Measurements from ENCODE around the gene PDGFRB. TPM values are rescaled to one million over a fixed set of nuclear protein-coding genes. Genes with fewer than 3 reads are reported as not detected.

The PDGFRB gene
- total and polyA plus RNA-seq, 2 of the 4 experiments (the other 2 are of a cell fraction): 108 to 124 TPM

DNA sequence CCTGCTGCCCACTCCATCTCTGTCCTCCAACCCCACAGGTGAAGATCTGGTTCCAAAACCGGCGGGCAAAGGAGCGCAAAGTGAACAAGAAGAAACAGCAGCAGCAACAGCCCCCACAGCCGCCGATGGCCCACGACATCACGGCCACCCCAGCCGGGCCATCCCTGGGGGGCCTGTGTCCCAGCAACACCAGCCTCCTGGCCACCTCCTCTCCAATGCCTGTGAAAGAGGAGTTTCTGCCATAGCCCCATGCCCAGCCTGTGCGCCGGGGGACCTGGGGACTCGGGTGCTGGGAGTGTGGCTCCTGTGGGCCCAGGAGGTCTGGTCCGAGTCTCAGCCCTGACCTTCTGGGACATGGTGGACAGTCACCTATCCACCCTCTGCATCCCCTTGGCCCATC, 27.8 kb upstream of the PDGFRB start:
- Histone ChIP-seq H3K4me3 (ENCODE audit: insufficient read depth, low read depth, low read length) (no peak overlapping the region), H4K20me1 (ENCODE audit: insufficient read depth, low read length) (no peaks in the 10 kb centered on the region; the same call in 1 of the 2 replicates), H3K4ac (ENCODE audit: low read depth, low read length) (no peak overlapping the region), H3K9me1 (ENCODE audit: insufficient read depth, low read length) (peaks cover 4% of the 10 kb centered on the region; the same call in 1 of the 2 replicates), H3K36me3 (ENCODE audit: control insufficient read depth, insufficient read depth, low read length) (no peaks in the 10 kb centered on the region), H3K79me1 (ENCODE audit: low read depth in 1 of 2, low read length in 2 of 2) (no peaks in the 10 kb centered on the region), H3K4me1 (ENCODE audit: control insufficient read depth, insufficient read depth, low read length) (no peaks in the 10 kb centered on the region), H4K8ac (ENCODE audit: low read depth in 2 of 2, low read length in 2 of 2) (no peak overlapping the region), H3K9me3 (ENCODE audit: control insufficient read depth, insufficient read depth, low read length) (no peaks in the 10 kb centered on the region), H3K27ac (ENCODE audit: insufficient read depth, low read length) (no peak overlapping the region), H3K14ac (replicated peaks; ENCODE audit: low read depth, low read length) (no peak overlapping the region), H4K91ac (ENCODE audit: insufficient read depth, low read depth, low read length) (no peak overlapping the region), H3K56ac (ENCODE audit: extremely low read depth, insufficient read depth, low read length) (no peak overlapping the region), H3K4me2 (ENCODE audit: low read depth, low read length) (no peak overlapping the region), H3K23ac (ENCODE audit: low read depth, low read length) (no peak overlapping the region), H3K27me3 (ENCODE audit: control insufficient read depth, insufficient read depth, low read length) (peaks cover 66% of the 10 kb centered on the region), H2BK120ac (ENCODE audit: low read depth, low read length) (no peak overlapping the region), H3K9ac (ENCODE audit: low read depth, low read length) (no peak overlapping the region), H2BK20ac (ENCODE audit: low read depth, low read length) (no peak overlapping the region), H2AK5ac (ENCODE audit: low read depth, low read length) (no peak overlapping the region), H3K18ac (ENCODE audit: low read depth, low read length) (no peak overlapping the region), H4K5ac (ENCODE audit: low read depth, low read length) (no peak overlapping the region), H2AFZ (replicated peaks; ENCODE audit: low read length, poor library complexity) (no peak overlapping the region), H2AK9ac (replicated peaks; ENCODE audit: low read depth, low read length, poor library complexity) (no peak overlapping the region), H2BK15ac (ENCODE audit: low read depth, low read length) (no peak overlapping the region), H2BK5ac (ENCODE audit: low read depth, low read length, poor library complexity, severe bottlenecking) (no peak overlapping the region)
- ChIA-PET POLR2A (ENCODE audit: unreplicated experiment) (no interaction called here), CTCF (no interaction called here)
- TF ChIP-seq, protein P1, sequence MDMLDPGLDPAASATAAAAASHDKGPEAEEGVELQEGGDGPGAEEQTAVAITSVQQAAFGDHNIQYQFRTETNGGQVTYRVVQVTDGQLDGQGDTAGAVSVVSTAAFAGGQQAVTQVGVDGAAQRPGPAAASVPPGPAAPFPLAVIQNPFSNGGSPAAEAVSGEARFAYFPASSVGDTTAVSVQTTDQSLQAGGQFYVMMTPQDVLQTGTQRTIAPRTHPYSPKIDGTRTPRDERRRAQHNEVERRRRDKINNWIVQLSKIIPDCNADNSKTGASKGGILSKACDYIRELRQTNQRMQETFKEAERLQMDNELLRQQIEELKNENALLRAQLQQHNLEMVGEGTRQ (IDR thresholded peaks at IDR 0.05; ENCODE audit: low read depth, low read length): no peak
- TF ChIP-seq, protein P2, sequence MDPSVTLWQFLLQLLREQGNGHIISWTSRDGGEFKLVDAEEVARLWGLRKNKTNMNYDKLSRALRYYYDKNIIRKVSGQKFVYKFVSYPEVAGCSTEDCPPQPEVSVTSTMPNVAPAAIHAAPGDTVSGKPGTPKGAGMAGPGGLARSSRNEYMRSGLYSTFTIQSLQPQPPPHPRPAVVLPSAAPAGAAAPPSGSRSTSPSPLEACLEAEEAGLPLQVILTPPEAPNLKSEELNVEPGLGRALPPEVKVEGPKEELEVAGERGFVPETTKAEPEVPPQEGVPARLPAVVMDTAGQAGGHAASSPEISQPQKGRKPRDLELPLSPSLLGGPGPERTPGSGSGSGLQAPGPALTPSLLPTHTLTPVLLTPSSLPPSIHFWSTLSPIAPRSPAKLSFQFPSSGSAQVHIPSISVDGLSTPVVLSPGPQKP (IDR thresholded peaks at IDR 0.05; ENCODE audit: borderline replicate concordance, low read depth, low read length): no peak
- TF ChIP-seq MAZ (IDR thresholded peaks at IDR 0.05; ENCODE audit: borderline replicate concordance, low read depth, low read length) (no peak), FOS (IDR thresholded peaks at IDR 0.05; ENCODE audit: low read depth, low read length) (no peak), SMC3 (IDR thresholded peaks at IDR 0.05; ENCODE audit: low read depth, low read length) (no peak), POLR2A (IDR thresholded peaks at IDR 0.05; ENCODE audit: low read depth, low read length) (no peak), MXI1 (IDR thresholded peaks at IDR 0.05; ENCODE audit: borderline replicate concordance, low read depth, low read length) (no peak), NFE2L2 (IDR thresholded peaks at IDR 0.05; ENCODE audit: low read depth, low read length) (no peak), CHD1 (IDR thresholded peaks at IDR 0.05; ENCODE audit: low read depth, low read length) (no peak), MAFK (IDR thresholded peaks at IDR 0.05; ENCODE audit: low read depth, low read length) (no peak)
- TF ChIP-seq, protein P3, sequence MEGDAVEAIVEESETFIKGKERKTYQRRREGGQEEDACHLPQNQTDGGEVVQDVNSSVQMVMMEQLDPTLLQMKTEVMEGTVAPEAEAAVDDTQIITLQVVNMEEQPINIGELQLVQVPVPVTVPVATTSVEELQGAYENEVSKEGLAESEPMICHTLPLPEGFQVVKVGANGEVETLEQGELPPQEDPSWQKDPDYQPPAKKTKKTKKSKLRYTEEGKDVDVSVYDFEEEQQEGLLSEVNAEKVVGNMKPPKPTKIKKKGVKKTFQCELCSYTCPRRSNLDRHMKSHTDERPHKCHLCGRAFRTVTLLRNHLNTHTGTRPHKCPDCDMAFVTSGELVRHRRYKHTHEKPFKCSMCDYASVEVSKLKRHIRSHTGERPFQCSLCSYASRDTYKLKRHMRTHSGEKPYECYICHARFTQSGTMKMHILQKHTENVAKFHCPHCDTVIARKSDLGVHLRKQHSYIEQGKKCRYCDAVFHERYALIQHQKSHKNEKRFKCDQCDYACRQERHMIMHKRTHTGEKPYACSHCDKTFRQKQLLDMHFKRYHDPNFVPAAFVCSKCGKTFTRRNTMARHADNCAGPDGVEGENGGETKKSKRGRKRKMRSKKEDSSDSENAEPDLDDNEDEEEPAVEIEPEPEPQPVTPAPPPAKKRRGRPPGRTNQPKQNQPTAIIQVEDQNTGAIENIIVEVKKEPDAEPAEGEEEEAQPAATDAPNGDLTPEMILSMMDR (conservative IDR thresholded peaks at IDR 0.05; ENCODE audit: low read depth, low read length): no peak
- intact Hi-C loops (cut with micrococcal nuclease) (no loop called here), in situ Hi-C loops (cut with MboI; ENCODE audit: low sequenced_read_pairs) (no loop called here), dilution Hi-C loops (cut with HindIII; ENCODE audit: low sequenced_read_pairs, unreplicated experiment) (no loop called here)
- 89% methylated on average over 3 of the region's 12 CpGs; no CpG with 5 or more reads in 1 of the 2 experiments for WGBS, 2 experiments (ENCODE audit: extremely low coverage in 2 of 2, insufficient read length in 1 of 2)
- DNase-seq (no peak), ATAC-seq (ENCODE audit: low read depth) (no peak)
- BruUV-seq (replicated peaks): no TSS peak
